ENCODE results near the gene CDPF1.

GRCh38 chr22:46214149-46214548, 35.9 kb downstream of the CDPF1 start:
- TF ChIP-seq TAF1 (IDR thresholded peaks at IDR 0.05; ENCODE audit: low read depth) (no peak), RAD21 (conservative IDR thresholded peaks at IDR 0.05) (no peak), POLR2AphosphoS5 (IDR thresholded peaks at IDR 0.05) (no peak), REST (IDR thresholded peaks at IDR 0.05; ENCODE audit: borderline replicate concordance) (no peak), CTCF (IDR thresholded peaks at IDR 0.05; ENCODE audit: poor library complexity, severe bottlenecking) (no peak)
